SH-SY5Y (cell line): ENCODE data around the gene HS3ST3B1.

Experiments used
- GATA2 ChIP-seq: IDR thresholded peaks from 2 replicates; pipeline ENCODE4 v1.6.1; 2011; ENCODE audit warnings: mild to moderate bottlenecking, low read depth, low read length
- GATA3 ChIP-seq: IDR thresholded peaks from 2 replicates; pipeline ENCODE4 v1.6.1; 2011; ENCODE audit warnings: low read depth, mild to moderate bottlenecking, low read length, moderate library complexity

- TF ChIP-seq GATA3 (no peak), GATA2 (no peak)
These were observed 29.6 kb downstream of the HS3ST3B1 start for GRCh38 chr17:14330492-14330962.
